H9 (cell line): ENCODE results near the gene CCDC148. TPM values are rescaled to one million over a fixed set of nuclear protein-coding genes. Genes with fewer than 3 reads are reported as not detected.

Source experiments
- DNase-seq: peaks from one replicate; pipeline ENCODE4 v3.0.0-alpha.2; 2017
- H2AFZ ChIP-seq: one replicate; pipeline ENCODE4 v1.6.1; 2013; ENCODE audit warnings: mild to moderate bottlenecking, low read length, control low read depth, moderate library complexity
- H2AK5ac ChIP-seq: 2 replicates; pipeline ENCODE4 v1.6.1; 2013; ENCODE audit warnings: low read length, control low read depth, mixed read lengths; ENCODE audit not compliant: insufficient read length
- H2BK120ac ChIP-seq: one replicate; pipeline ENCODE4 v1.6.1; 2013; ENCODE audit warnings: low read depth, mild to moderate bottlenecking, low read length, control low read depth, inconsistent platforms; ENCODE audit not compliant: poor library complexity, severe bottlenecking
- H2BK12ac ChIP-seq: 2 replicates; pipeline ENCODE4 v1.6.1; 2013; ENCODE audit warnings: low read length, control low read depth, mixed read lengths, low read depth; ENCODE audit not compliant: insufficient read length
- H2BK15ac ChIP-seq: 2 replicates; pipeline ENCODE4 v1.6.1; 2013; ENCODE audit warnings: low read depth, low read length, control low read depth
- H2BK20ac ChIP-seq: one replicate; pipeline ENCODE4 v1.6.1; 2013; ENCODE audit warnings: low read depth, mild to moderate bottlenecking, low read length, control low read depth, inconsistent platforms; ENCODE audit not compliant: poor library complexity, severe bottlenecking
- H2BK5ac ChIP-seq: 2 replicates; pipeline ENCODE4 v1.6.1; 2013; ENCODE audit warnings: low read length, control low read depth, mixed read lengths; ENCODE audit not compliant: insufficient read length
- H3K14ac ChIP-seq: 2 replicates; pipeline ENCODE4 v1.6.1; 2013; ENCODE audit warnings: low read length, control low read depth; ENCODE audit not compliant: insufficient read depth
- H3K18ac ChIP-seq: 2 replicates; pipeline ENCODE4 v1.6.1; 2013; ENCODE audit warnings: low read depth, mild to moderate bottlenecking, mixed read lengths, low read length, control low read depth; ENCODE audit not compliant: insufficient read length
- H3K23ac ChIP-seq: 2 replicates; pipeline ENCODE4 v1.6.1; 2013; ENCODE audit warnings: low read length, control low read depth, mixed read lengths, low read depth; ENCODE audit not compliant: insufficient read length
- H3K23me2 ChIP-seq: 2 replicates; pipeline ENCODE4 v1.6.1; 2013; ENCODE audit warnings: low read depth, mild to moderate bottlenecking, mixed read lengths, low read length, control low read depth; ENCODE audit not compliant: insufficient read length, poor library complexity, severe bottlenecking
- H3K27ac ChIP-seq: 2 replicates; pipeline ENCODE4 v1.5.1; 2013; ENCODE audit warnings: low read length, control low read depth, mixed read lengths, low read depth; ENCODE audit not compliant: insufficient read length
- H3K27me3 ChIP-seq: 2 replicates; pipeline ENCODE4 v1.6.1; 2013; ENCODE audit warnings: low read length, control low read depth, inconsistent platforms; ENCODE audit not compliant: insufficient read depth
- H3K4ac ChIP-seq: 2 replicates; pipeline ENCODE4 v1.6.1; 2013; ENCODE audit warnings: low read depth, mild to moderate bottlenecking, control low read depth, inconsistent platforms, low read length, moderate library complexity
- H3K4me1 ChIP-seq: 2 replicates; pipeline ENCODE4 v1.6.1; 2013; ENCODE audit warnings: low read length, control low read depth, inconsistent platforms; ENCODE audit not compliant: insufficient read depth
- H3K4me2 ChIP-seq: 2 replicates; pipeline ENCODE4 v1.6.1; 2013; ENCODE audit warnings: low read length, control low read depth, mixed read lengths; ENCODE audit not compliant: insufficient read length, insufficient read depth
- H3K56ac ChIP-seq: 2 replicates; pipeline ENCODE4 v1.6.1; 2013; ENCODE audit warnings: low read depth, mild to moderate bottlenecking, mixed read lengths, low read length, control low read depth; ENCODE audit not compliant: insufficient read length
- H3K79me1 ChIP-seq: 2 replicates; pipeline ENCODE4 v1.6.1; 2013; ENCODE audit warnings: low read depth, mild to moderate bottlenecking, moderate library complexity, low read length, control low read depth, inconsistent platforms; ENCODE audit not compliant: insufficient read depth, poor library complexity, severe bottlenecking
- H3K79me2 ChIP-seq: 2 replicates; pipeline ENCODE4 v1.6.1; 2013; ENCODE audit warnings: low read length, control low read depth, inconsistent platforms; ENCODE audit not compliant: insufficient read depth
- H3K9ac ChIP-seq: 2 replicates; pipeline ENCODE4 v1.6.1; 2013; ENCODE audit warnings: low read length, control low read depth, mixed read lengths; ENCODE audit not compliant: insufficient read length; ENCODE audit errors: extremely low read depth
- H3K9me3 ChIP-seq: one replicate; pipeline ENCODE4 v1.6.1; 2013; ENCODE audit warnings: low read depth, low read length, inconsistent platforms; ENCODE audit not compliant: control insufficient read depth
- H3T11ph ChIP-seq: one replicate; pipeline ENCODE4 v1.6.1; 2013; ENCODE audit warnings: mild to moderate bottlenecking, low read length, control low read depth, inconsistent platforms
- H4K20me1 ChIP-seq: one replicate; pipeline ENCODE4 v1.6.1; 2013; ENCODE audit not compliant: control insufficient read depth, insufficient read length, insufficient read depth
- H4K5ac ChIP-seq: 2 replicates; pipeline ENCODE4 v1.6.1; 2013; ENCODE audit warnings: low read depth, mild to moderate bottlenecking, mixed read lengths, low read length, control low read depth; ENCODE audit not compliant: insufficient read length
- H4K8ac ChIP-seq: replicated peaks from 2 replicates; pipeline ENCODE4 v1.6.1; 2013; ENCODE audit warnings: low read length, control low read depth, mixed read lengths, low read depth; ENCODE audit not compliant: insufficient read length
- H4K91ac ChIP-seq: 2 replicates; pipeline ENCODE4 v1.6.1; 2013; ENCODE audit warnings: low read depth, mild to moderate bottlenecking, moderate library complexity, mixed read lengths, low read length, control low read depth; ENCODE audit not compliant: insufficient read length
- H3K27ac Mint-ChIP-seq, 3 experiments: 2 replicates in 2 of 3; 3 replicates in 1 of 3; pipeline ENCODE4 v1.8.0; 2020 to 2021; ENCODE audit warnings: mixed read lengths in 3 of 3, mild to moderate bottlenecking in 1 of 3, moderate library complexity in 1 of 3
- H3K27me3 Mint-ChIP-seq: 2 replicates; pipeline ENCODE4 v1.8.0; 2021; ENCODE audit warnings: low read depth, mild to moderate bottlenecking, moderate library complexity, mixed read lengths
- H3K36me3 Mint-ChIP-seq, 3 experiments: 2 replicates in 2 of 3; 3 replicates in 1 of 3; pipeline ENCODE4 v1.8.0; 2020 to 2021; ENCODE audit warnings: low read depth in 3 of 3, mixed read lengths in 3 of 3; ENCODE audit not compliant: insufficient read depth in 1 of 3
- H3K4me1 Mint-ChIP-seq, 2 experiments: 2 replicates each; pipeline ENCODE4 v1.8.0; 2020; ENCODE audit warnings: mixed read lengths in 2 of 2
- H3K4me3 Mint-ChIP-seq, 2 experiments: 2 replicates in 1 of 2; 3 replicates in 1 of 2; pipeline ENCODE4 v1.8.0; 2020 to 2021; ENCODE audit warnings: mild to moderate bottlenecking in 2 of 2, mixed read lengths in 2 of 2, moderate library complexity in 1 of 2
- H3K9me3 Mint-ChIP-seq, 2 experiments: 2 replicates in 1 of 2; 3 replicates in 1 of 2; pipeline ENCODE4 v1.8.0; 2020; ENCODE audit warnings: mild to moderate bottlenecking in 2 of 2, mixed read lengths in 2 of 2, moderate library complexity in 1 of 2
- CTCF ChIP-seq: fragments of 200-600 bp; sonication (generic); conservative IDR thresholded peaks from 3 replicates; pipeline ENCODE4 v1.8.0; 2021; ENCODE audit warnings: antibody characterized with exemption, mild to moderate bottlenecking
- WGBS: extraction: QIAGEN DNeasy Blood & Tissue Kit; methylation state at CpG from one replicate; pipeline ENCODE4 v1.1.7; 2013; ENCODE audit warnings: missing lambda C conversion rate, low lambda C conversion rate, mixed read lengths; ENCODE audit not compliant: insufficient read length; ENCODE audit errors: extremely low coverage; 5-methylcytosine and 5-hydroxymethylcytosine counted together
- total RNA-seq: library from RNA; stranded (reverse); gene quantifications from 2 replicates; pipeline ENCODE4 v1.2.1, GENCODE V29; 2021

CCDC148 gene
- total RNA-seq, 1 experiment from 2014 or later: 1.5 TPM

GRCh38 chr2:158128168-158128973, 328.2 kb downstream of the CCDC148 start:
- H3T11ph ChIP-seq: no peak overlapping the region
- Mint-ChIP-seq H3K27ac (no peak overlapping the region), H3K27me3 (peaks cover 1% of the 10 kb centered on the region; the same call in 1 of the 2 replicates), H3K9me3 (no peaks in the 10 kb centered on the region; a peak in 1 of 5 replicates), H3K4me3 (no peak overlapping the region), H3K4me1 (peaks cover 16% of the 10 kb centered on the region in 2 experiments), H3K36me3 (no peaks in the 10 kb centered on the region)
- H3K56ac ChIP-seq: no peak overlapping the region
- H3K18ac ChIP-seq: no peak overlapping the region
- H3K14ac ChIP-seq: no peak overlapping the region
- no peaks in the 10 kb centered on the region for H3K9me3 ChIP-seq
- H3K4ac ChIP-seq: no peak overlapping the region
- no peak overlapping the region for H3K27ac ChIP-seq
- no peaks in the 10 kb centered on the region for H4K20me1 ChIP-seq
- no peak for TF ChIP-seq CTCF
- no peak overlapping the region for H2AFZ ChIP-seq
- H2BK12ac ChIP-seq: no peak overlapping the region
- WGBS: no CpG with 5 or more reads among the region's 2 CpGs
- H2BK120ac ChIP-seq: no peak overlapping the region
- H3K27me3 ChIP-seq: no peaks in the 10 kb centered on the region
- H2BK15ac ChIP-seq: no peak overlapping the region
- no peaks in the 10 kb centered on the region for H3K79me1 ChIP-seq
- no peak for DNase-seq
- H3K4me1 ChIP-seq: peaks cover 2% of the 10 kb centered on the region; the same call in 1 of the 2 replicates
- H3K79me2 ChIP-seq: no peaks in the 10 kb centered on the region
- H4K8ac ChIP-seq: no peak overlapping the region
- no peaks in the 10 kb centered on the region for H3K23me2 ChIP-seq
- no peak overlapping the region for H3K23ac ChIP-seq
- H2BK5ac ChIP-seq: no peak overlapping the region
- no peak overlapping the region for H3K4me2 ChIP-seq
- no peak overlapping the region for H3K9ac ChIP-seq
- no peak overlapping the region for H2AK5ac ChIP-seq
- no peak overlapping the region for H4K5ac ChIP-seq
- no peak overlapping the region for H2BK20ac ChIP-seq
- H4K91ac ChIP-seq: no peak overlapping the region
